ENCODE measurements around the gene NAA15.

- TF ChIP-seq TCF7L2 (IDR thresholded peaks at IDR 0.05; ENCODE audit: low read depth, low read length), result no peak
- no peak for TF ChIP-seq REST (IDR thresholded peaks at IDR 0.05; ENCODE audit: insufficient read depth in 1 of 2, low read depth in 2 of 2, low read length in 1 of 2)
- TF ChIP-seq CTCF (IDR thresholded peaks at IDR 0.05), result no peak
Observed at GRCh38 chr4:139374251-139374650, 72.9 kb downstream of the NAA15 start.

Measured in Panc1 (cell line).